ENCODE measurements around the gene SMC6. TPM values are rescaled to one million over a fixed set of nuclear protein-coding genes. Genes with fewer than 3 reads are reported as not detected.
A peak's percentile ranks its signal among the peaks of the same experiment; 100 is the strongest.

The SMC6 gene, protein sequence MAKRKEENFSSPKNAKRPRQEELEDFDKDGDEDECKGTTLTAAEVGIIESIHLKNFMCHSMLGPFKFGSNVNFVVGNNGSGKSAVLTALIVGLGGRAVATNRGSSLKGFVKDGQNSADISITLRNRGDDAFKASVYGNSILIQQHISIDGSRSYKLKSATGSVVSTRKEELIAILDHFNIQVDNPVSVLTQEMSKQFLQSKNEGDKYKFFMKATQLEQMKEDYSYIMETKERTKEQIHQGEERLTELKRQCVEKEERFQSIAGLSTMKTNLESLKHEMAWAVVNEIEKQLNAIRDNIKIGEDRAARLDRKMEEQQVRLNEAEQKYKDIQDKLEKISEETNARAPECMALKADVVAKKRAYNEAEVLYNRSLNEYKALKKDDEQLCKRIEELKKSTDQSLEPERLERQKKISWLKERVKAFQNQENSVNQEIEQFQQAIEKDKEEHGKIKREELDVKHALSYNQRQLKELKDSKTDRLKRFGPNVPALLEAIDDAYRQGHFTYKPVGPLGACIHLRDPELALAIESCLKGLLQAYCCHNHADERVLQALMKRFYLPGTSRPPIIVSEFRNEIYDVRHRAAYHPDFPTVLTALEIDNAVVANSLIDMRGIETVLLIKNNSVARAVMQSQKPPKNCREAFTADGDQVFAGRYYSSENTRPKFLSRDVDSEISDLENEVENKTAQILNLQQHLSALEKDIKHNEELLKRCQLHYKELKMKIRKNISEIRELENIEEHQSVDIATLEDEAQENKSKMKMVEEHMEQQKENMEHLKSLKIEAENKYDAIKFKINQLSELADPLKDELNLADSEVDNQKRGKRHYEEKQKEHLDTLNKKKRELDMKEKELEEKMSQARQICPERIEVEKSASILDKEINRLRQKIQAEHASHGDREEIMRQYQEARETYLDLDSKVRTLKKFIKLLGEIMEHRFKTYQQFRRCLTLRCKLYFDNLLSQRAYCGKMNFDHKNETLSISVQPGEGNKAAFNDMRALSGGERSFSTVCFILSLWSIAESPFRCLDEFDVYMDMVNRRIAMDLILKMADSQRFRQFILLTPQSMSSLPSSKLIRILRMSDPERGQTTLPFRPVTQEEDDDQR
- 10 to 100 TPM in 1 of 2 donors, 1 to 10 TPM in 1; 9.9 to 11.9 TPM for total RNA-seq

DNA sequence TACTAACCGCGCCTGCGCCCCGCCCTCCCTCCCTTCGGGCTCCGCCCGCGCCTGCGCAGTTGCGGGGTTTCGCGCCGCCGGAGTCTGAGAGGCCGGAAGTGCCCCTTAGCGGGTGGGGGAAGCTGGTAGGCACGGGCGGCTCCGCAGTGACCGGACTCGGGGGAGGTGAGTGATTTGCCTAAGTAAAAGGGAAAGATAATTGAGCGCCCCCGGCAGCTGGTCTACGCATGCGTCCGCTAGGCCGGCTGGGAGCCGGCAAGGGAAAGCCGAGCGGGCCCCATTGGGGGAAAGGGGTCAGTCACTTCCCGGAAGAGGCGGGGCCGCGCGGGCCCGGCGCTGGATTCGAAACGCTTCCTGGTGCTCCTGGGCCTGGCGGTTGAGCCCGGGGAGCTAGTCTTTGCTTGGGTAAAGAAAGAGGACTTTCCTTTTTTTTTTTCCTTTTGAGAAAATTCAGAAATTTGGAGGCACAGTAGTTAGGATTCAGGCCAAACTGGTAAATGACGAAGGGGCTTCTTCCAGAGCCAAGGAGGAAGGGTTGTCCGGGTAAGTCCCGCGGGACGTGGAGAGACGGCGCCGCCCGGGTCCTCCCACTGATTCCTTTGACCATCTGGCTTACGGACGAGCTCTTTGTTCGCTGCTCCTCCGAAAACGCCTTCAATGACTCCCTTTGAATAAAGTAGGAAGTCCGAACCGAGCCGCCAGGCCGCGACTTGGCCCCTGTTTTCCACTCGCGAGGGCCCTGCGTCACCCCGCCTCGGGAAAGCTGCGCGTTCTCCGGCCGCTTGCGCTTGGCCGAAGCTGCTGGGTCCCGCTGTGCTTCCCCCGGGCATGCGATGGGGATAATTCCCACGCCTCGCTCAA is at the start of gene SMC6, which contains the start of gene GEN1:
SMC6 (minus strand) TSS at position 8 of the 861 bp plus-strand sequence. CDS start 7,864 bp downstream, outside the sequence.
GEN1 (plus strand) TSS at position 336 of the 861 bp plus-strand sequence. CDS start 5,806 bp downstream, outside the sequence.
- H3K27me3 ChIP-seq = no peaks in the 10 kb centered on the region
- peak within 1 kb of the TSS; percentile 93 to 99 (median 96) for H3K27ac ChIP-seq
- TF ChIP-seq, protein P1, sequence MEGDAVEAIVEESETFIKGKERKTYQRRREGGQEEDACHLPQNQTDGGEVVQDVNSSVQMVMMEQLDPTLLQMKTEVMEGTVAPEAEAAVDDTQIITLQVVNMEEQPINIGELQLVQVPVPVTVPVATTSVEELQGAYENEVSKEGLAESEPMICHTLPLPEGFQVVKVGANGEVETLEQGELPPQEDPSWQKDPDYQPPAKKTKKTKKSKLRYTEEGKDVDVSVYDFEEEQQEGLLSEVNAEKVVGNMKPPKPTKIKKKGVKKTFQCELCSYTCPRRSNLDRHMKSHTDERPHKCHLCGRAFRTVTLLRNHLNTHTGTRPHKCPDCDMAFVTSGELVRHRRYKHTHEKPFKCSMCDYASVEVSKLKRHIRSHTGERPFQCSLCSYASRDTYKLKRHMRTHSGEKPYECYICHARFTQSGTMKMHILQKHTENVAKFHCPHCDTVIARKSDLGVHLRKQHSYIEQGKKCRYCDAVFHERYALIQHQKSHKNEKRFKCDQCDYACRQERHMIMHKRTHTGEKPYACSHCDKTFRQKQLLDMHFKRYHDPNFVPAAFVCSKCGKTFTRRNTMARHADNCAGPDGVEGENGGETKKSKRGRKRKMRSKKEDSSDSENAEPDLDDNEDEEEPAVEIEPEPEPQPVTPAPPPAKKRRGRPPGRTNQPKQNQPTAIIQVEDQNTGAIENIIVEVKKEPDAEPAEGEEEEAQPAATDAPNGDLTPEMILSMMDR (IDR thresholded peaks at IDR 0.05) = no peak
- peak in 2 of 3 donors; percentile 31 to 34 for TF ChIP-seq POLR2A (IDR thresholded peaks at IDR 0.05)
- DNase-seq = peak; percentile 88 to 91 (median 89)
- peak; percentile 94 for ATAC-seq
- 1% methylated on average over 50 to 76 of the region's 76 CpGs for WGBS, 2 donors
- H3K4me1 ChIP-seq = peaks cover 17% of the 10 kb centered on the region
- intact Hi-C loops (cut with DNase I) = no loop called here
- no peaks in the 10 kb centered on the region for H3K36me3 ChIP-seq (replicated peaks in 1 of 2; ENCODE audit: insufficient read depth in 1 of 2, low read depth in 2 of 2)
- no peaks in the 10 kb centered on the region for H3K9me3 ChIP-seq
- H3K4me3 ChIP-seq = peak within 1 kb of the TSS; percentile 67 to 88

DNA sequence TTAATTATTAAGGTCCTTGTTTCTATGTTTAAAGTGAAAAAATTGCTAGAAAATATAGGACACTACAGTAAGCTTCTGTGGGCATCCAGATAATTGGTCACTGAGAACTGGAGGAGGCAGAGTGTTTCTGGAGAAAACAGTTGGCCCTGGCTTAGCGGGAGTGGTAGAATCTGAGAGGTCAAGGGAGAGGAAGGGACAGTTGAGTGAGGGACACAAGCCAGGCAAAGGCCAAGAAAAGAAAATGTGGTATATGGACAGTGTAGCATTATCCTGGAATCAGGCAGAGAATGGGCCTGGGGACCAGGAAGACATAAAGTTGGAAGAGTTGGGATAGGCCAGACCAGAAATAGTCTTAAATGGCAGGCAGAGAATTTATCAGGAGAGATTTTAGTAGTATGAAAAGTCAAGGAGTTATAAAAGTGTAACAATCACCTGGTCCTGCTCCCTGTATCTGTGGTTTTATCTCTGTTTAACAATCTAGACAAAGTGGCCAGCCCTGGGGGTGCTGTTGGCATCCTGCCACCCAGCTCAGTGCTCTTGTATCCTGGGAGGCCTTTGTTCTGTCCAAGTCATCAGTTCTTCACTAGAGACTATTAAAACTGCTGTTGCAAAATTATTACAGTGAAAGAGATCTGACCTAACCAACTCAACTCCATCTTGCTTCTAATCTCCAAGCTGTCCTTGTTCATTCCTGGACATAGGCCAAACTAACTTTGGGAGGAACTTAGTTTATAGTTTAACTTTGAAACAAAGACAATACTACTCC is 47.3 kb upstream of the SMC6 start:
- intact Hi-C loops (cut with DNase I) = no loop called here
- Histone ChIP-seq H3K27me3 (no peaks in the 10 kb centered on the region), H3K9me3 (no peaks in the 10 kb centered on the region), H3K27ac (no peak overlapping the region), H3K36me3 (replicated peaks in 1 of 2; ENCODE audit: insufficient read depth in 1 of 2, low read depth in 2 of 2) (no peaks in the 10 kb centered on the region), H3K4me1 (no peaks in the 10 kb centered on the region), H3K4me3 (no peak overlapping the region)
- no peak for TF ChIP-seq POLR2A (IDR thresholded peaks at IDR 0.05)
- TF ChIP-seq, protein P1 (IDR thresholded peaks at IDR 0.05) = no peak
- ATAC-seq (no peak), DNase-seq (peak in 2 of 4 donors; percentile 7 to 19)
- 92 to 94% methylated on average over 1 of the region's 1 CpG for WGBS, 2 donors

DNA sequence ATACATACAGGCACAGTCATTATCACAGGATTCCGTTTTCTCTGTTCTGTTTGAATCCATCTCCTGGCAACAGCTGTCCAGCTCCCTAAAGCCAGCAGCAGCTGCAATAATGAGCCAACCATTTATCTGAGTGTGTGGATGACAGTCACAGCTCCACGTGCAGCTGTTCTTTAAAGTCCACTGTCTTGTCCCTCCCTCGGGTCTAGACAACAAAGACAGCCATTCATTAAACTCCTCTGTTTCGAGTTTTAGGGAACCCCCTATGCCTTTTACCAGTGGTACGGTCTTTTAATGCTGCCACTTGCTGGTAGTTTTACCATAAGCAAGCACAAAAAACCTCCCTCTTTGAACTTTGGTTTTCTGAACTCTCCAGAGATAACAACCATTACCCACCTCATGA is 46.6 kb upstream of the SMC6 start:
- ATAC-seq = no peak
- TF ChIP-seq, protein P1 (IDR thresholded peaks at IDR 0.05) = no peak
- no peak for TF ChIP-seq POLR2A (IDR thresholded peaks at IDR 0.05)
- DNase-seq = no peak
- H3K27me3 ChIP-seq = no peaks in the 10 kb centered on the region
- no peak overlapping the region for H3K27ac ChIP-seq
- intact Hi-C loops (cut with DNase I) = no loop called here
- H3K4me1 ChIP-seq = no peaks in the 10 kb centered on the region
- 54 to 56% methylated on average over 5 of the region's 5 CpGs for WGBS, 2 donors
- H3K9me3 ChIP-seq = no peaks in the 10 kb centered on the region
- no peak overlapping the region for H3K4me3 ChIP-seq
- H3K36me3 ChIP-seq (replicated peaks in 1 of 2; ENCODE audit: insufficient read depth in 1 of 2, low read depth in 2 of 2) = no peaks in the 10 kb centered on the region
